GM12892 (cell line): ENCODE measurements around the gene IQCE.

Source experiments
- POLR2A ChIP-seq: IDR thresholded peaks from 2 replicates; pipeline ENCODE4 v1.6.1; 2011; ENCODE audit warnings: low read depth, low read length, control low read depth
- POLR2AphosphoS5 ChIP-seq: IDR thresholded peaks from 2 replicates; pipeline ENCODE4 v1.6.1; 2011; ENCODE audit warnings: low read depth, low read length, control low read depth
- TAF1 ChIP-seq: IDR thresholded peaks from 2 replicates; pipeline ENCODE4 v1.6.1; 2011; ENCODE audit warnings: low read depth, mild to moderate bottlenecking, control low read depth, low read length, borderline replicate concordance

GRCh38 chr7:2628130-2628482, 69.3 kb downstream of the IQCE start:
- no peak for TF ChIP-seq POLR2A
- no peak for TF ChIP-seq POLR2AphosphoS5
- TF ChIP-seq TAF1, result no peak
